ENCODE results near the gene SNRPD3. TPM values are rescaled to one million over a fixed set of nuclear protein-coding genes. Genes with fewer than 3 reads are reported as not detected.
A peak's percentile ranks its signal among the peaks of the same experiment; 100 is the strongest.
"Not testable (repeated sequence)": the region's sequence is repeated elsewhere in the genome, so short reads cannot be mapped to it uniquely, and the experiment has no call there.

Gene SNRPD3
- total RNA-seq, 2 donors from 2014 or later, result 71.4 to 142 TPM

GRCh38 chr22:24543679-24544243 lies 12.0 kb upstream of the SNRPD3 start:
- H3K9ac ChIP-seq (ENCODE audit: low read depth in 2 of 2, low read length in 2 of 2), result no peak overlapping the region
- intact Hi-C loops (cut with DNase I), result no loop called here
- peaks cover 24% of the 10 kb centered on the region for H3K36me3 ChIP-seq
- H3K4me1 ChIP-seq, result no peaks in the 10 kb centered on the region
- no peaks in the 10 kb centered on the region for H3K27me3 ChIP-seq
- no peak for TF ChIP-seq CTCF (IDR thresholded peaks at IDR 0.05)
- DNase-seq, result no peak
- H3K4me3 ChIP-seq, result no peak overlapping the region
- no peaks in the 10 kb centered on the region for H3K9me3 ChIP-seq
- H3K27ac ChIP-seq, result no peak overlapping the region

GRCh38 chr22:24548812-24549211 lies 7.0 kb upstream of the SNRPD3 start:
- Histone ChIP-seq H3K4me3 (no peak overlapping the region), H3K27me3 (no peaks in the 10 kb centered on the region), H3K9ac (ENCODE audit: low read depth in 2 of 2, low read length in 2 of 2) (no peak overlapping the region), H3K27ac (no peak overlapping the region), H3K36me3 (peaks cover 12% of the 10 kb centered on the region), H3K9me3 (no peaks in the 10 kb centered on the region), H3K4me1 (peaks cover 32% of the 10 kb centered on the region)
- intact Hi-C loops (cut with DNase I), result no loop called here
- no peak for DNase-seq
- no peak for TF ChIP-seq CTCF (IDR thresholded peaks at IDR 0.05)

GRCh38 chr22:24550028-24550901 lies 5.5 kb upstream of the SNRPD3 start:
- no peaks in the 10 kb centered on the region for H3K27me3 ChIP-seq
- no peak for TF ChIP-seq CTCF (IDR thresholded peaks at IDR 0.05)
- peak; percentile 76 for DNase-seq
- H3K27ac ChIP-seq, result peak overlapping the region; percentile 87
- peaks cover 12% of the 10 kb centered on the region for H3K36me3 ChIP-seq
- intact Hi-C loops (cut with DNase I), result no loop called here
- H3K4me1 ChIP-seq, result peaks cover 35% of the 10 kb centered on the region
- no peak overlapping the region for H3K4me3 ChIP-seq
- H3K9ac ChIP-seq (ENCODE audit: low read depth in 2 of 2, low read length in 2 of 2), result peak overlapping the region; percentile 12 to 27
- no peaks in the 10 kb centered on the region for H3K9me3 ChIP-seq

GRCh38 chr22:24550902-24551435 lies 4.8 kb upstream of the SNRPD3 start:
- H3K27me3 ChIP-seq, result no peaks in the 10 kb centered on the region
- H3K4me1 ChIP-seq, result peaks cover 35% of the 10 kb centered on the region
- peak overlapping the region; percentile 12 to 27 for H3K9ac ChIP-seq (ENCODE audit: low read depth in 2 of 2, low read length in 2 of 2)
- H3K4me3 ChIP-seq, result no peak overlapping the region
- peak overlapping the region; percentile 87 for H3K27ac ChIP-seq
- no peak for TF ChIP-seq CTCF (IDR thresholded peaks at IDR 0.05)
- peaks cover 12% of the 10 kb centered on the region for H3K36me3 ChIP-seq
- DNase-seq, result no peak
- intact Hi-C loops (cut with DNase I), result no loop called here
- H3K9me3 ChIP-seq, result no peaks in the 10 kb centered on the region

- Histone ChIP-seq H3K27ac (peak overlapping the region; percentile 87), H3K9ac (ENCODE audit: low read depth in 2 of 2, low read length in 2 of 2) (peak overlapping the region; percentile 4 to 95), H3K4me3 (peak overlapping the region; percentile 99), H3K4me1 (peaks cover 47% of the 10 kb centered on the region)
- intact Hi-C loops (cut with DNase I); H3K36me3 ChIP-seq; H3K9me3 ChIP-seq; H3K27me3 ChIP-seq: not testable (repeated sequence)
- peak; percentile 37 for DNase-seq
Measured at GRCh38 chr22:24552503-24553286, 3.1 kb upstream of the SNRPD3 start.

Data from colonic mucosa (tissue), 4 donors.